ENCODE data around the gene HDAC4. TPM values are rescaled to one million over a fixed set of nuclear protein-coding genes. Genes with fewer than 3 reads are reported as not detected.

HDAC4 gene
- total RNA-seq, 1 experiment from 2014 or later: 32.0 TPM

- Histone ChIP-seq H2BK15ac (ENCODE audit: low read depth, low read length) (no peak overlapping the region), H3K23ac (ENCODE audit: insufficient read length, low read depth, low read length) (no peak overlapping the region), H2BK120ac (ENCODE audit: low read depth, low read length, poor library complexity, severe bottlenecking) (no peak overlapping the region), H2AFZ (ENCODE audit: low read length) (no peak overlapping the region), H3K18ac (ENCODE audit: insufficient read length, low read depth, low read length) (no peak overlapping the region), H3K56ac (ENCODE audit: insufficient read length, low read depth, low read length) (no peak overlapping the region), H3K79me2 (ENCODE audit: insufficient read depth, low read length) (peaks cover 3% of the 10 kb centered on the region; the same call in 1 of the 2 replicates), H3K4me2 (ENCODE audit: insufficient read depth, insufficient read length, low read length) (no peak overlapping the region), H3K23me2 (ENCODE audit: insufficient read length, low read depth, low read length, poor library complexity, severe bottlenecking) (no peaks in the 10 kb centered on the region), H3K9me3 (ENCODE audit: control insufficient read depth, low read depth, low read length) (no peaks in the 10 kb centered on the region), H3K14ac (ENCODE audit: insufficient read depth, low read length) (no peak overlapping the region; the same call in 1 of the 2 replicates), H2BK5ac (ENCODE audit: insufficient read length, low read length) (no peak overlapping the region), H4K91ac (ENCODE audit: insufficient read length, low read depth, low read length) (no peak overlapping the region), H3T11ph (ENCODE audit: low read length) (no peak overlapping the region), H3K27ac (ENCODE audit: insufficient read length, low read depth, low read length) (no peak overlapping the region), H2BK12ac (ENCODE audit: insufficient read length, low read depth, low read length) (no peak overlapping the region), H4K20me1 (ENCODE audit: control insufficient read depth, insufficient read depth, insufficient read length) (no peaks in the 10 kb centered on the region), H3K4me1 (ENCODE audit: insufficient read depth, low read length) (no peaks in the 10 kb centered on the region), H4K5ac (ENCODE audit: insufficient read length, low read depth, low read length) (no peak overlapping the region), H3K9ac (ENCODE audit: extremely low read depth, insufficient read length, low read length) (no peak overlapping the region), H4K8ac (replicated peaks; ENCODE audit: insufficient read length, low read depth, low read length) (no peak overlapping the region), H3K79me1 (ENCODE audit: insufficient read depth, low read depth, low read length, poor library complexity, severe bottlenecking) (no peaks in the 10 kb centered on the region), H3K27me3 (ENCODE audit: insufficient read depth, low read length) (no peaks in the 10 kb centered on the region), H3K4ac (ENCODE audit: low read depth, low read length) (no peak overlapping the region), H2BK20ac (ENCODE audit: low read depth, low read length, poor library complexity, severe bottlenecking) (no peak overlapping the region), H2AK5ac (ENCODE audit: insufficient read length, low read length) (no peak overlapping the region)
- H3K4me1 Mint-ChIP-seq: peaks cover 13 to 16% of the 10 kb centered on the region in 2 experiments
- no CpG with 5 or more reads among the region's 7 CpGs for WGBS (ENCODE audit: extremely low coverage, insufficient read length, low lambda C conversion rate)
- H3K36me3 Mint-ChIP-seq (ENCODE audit: insufficient read depth in 1 of 3, low read depth in 3 of 3): no peaks in the 10 kb centered on the region
- H3K9me3 Mint-ChIP-seq: no peaks in the 10 kb centered on the region
- no peaks in the 10 kb centered on the region for H3K27me3 Mint-ChIP-seq (ENCODE audit: low read depth)
- H3K4me3 Mint-ChIP-seq: no peak overlapping the region
- H3K27ac Mint-ChIP-seq: no peak overlapping the region; a peak in 1 of 7 replicates
- no peak for DNase-seq
- TF ChIP-seq CTCF (conservative IDR thresholded peaks at IDR 0.05): no peak
These were observed 122.5 kb downstream of the HDAC4 start for GRCh38 chr2:239278361-239278760.
